ENCODE measurements around the gene CAMTA1.
A peak's percentile ranks its signal among the peaks of the same experiment; 100 is the strongest.

The CAMTA1 gene

GRCh38 chr1:7333094-7333493 is 547.8 kb downstream of the CAMTA1 start (continued):
- no peak for TF ChIP-seq ZNF18 (tag by site-specific recombination; IDR thresholded peaks at IDR 0.05)

GRCh38 chr1:7333620-7334019 is 548.4 kb downstream of the CAMTA1 start:
- Histone ChIP-seq H3K36me3 (ENCODE audit: control insufficient read depth in 2 of 2, insufficient read depth in 1 of 2, low read length in 2 of 2) (no peaks in the 10 kb centered on the region), H3K4me3 (ENCODE audit: low read depth, low read length) (no peak overlapping the region), H3K27ac (ENCODE audit: extremely low read depth, low read depth, low read length) (no peak overlapping the region), H3K4me1 (ENCODE audit: control insufficient read depth, insufficient read depth, low read length) (peaks cover 5% of the 10 kb centered on the region; the same call in 1 of the 2 replicates), H3K9me3 (ENCODE audit: control insufficient read depth, insufficient read depth, low read depth, low read length) (no peaks in the 10 kb centered on the region)
- no peak for TF ChIP-seq ZNF747 (tag by site-specific recombination; IDR thresholded peaks at IDR 0.05)
- TF ChIP-seq HOXA7 (CRISPR knock-in tag; IDR thresholded peaks at IDR 0.05; ENCODE audit: borderline replicate concordance) = no peak
- no peak for TF ChIP-seq ZBTB11 (tag by site-specific recombination; conservative IDR thresholded peaks at IDR 0.05; ENCODE audit: low read depth)
- ChIA-PET POLR2A (no interaction called here), CTCF (no interaction called here)

GRCh38 chr1:7334475-7335035 is 549.3 kb downstream of the CAMTA1 start:
- Histone ChIP-seq H3K36me3 (ENCODE audit: control insufficient read depth in 2 of 2, insufficient read depth in 1 of 2, low read length in 2 of 2) (no peaks in the 10 kb centered on the region), H3K4me1 (ENCODE audit: control insufficient read depth, insufficient read depth, low read length) (peaks cover 5% of the 10 kb centered on the region; the same call in 1 of the 2 replicates), H3K9me3 (ENCODE audit: control insufficient read depth, insufficient read depth, low read depth, low read length) (no peaks in the 10 kb centered on the region), H3K27ac (ENCODE audit: extremely low read depth, low read depth, low read length) (peak overlapping the region; percentile 33; the same call in 1 of the 2 replicates), H3K4me3 (ENCODE audit: low read depth, low read length) (no peak overlapping the region)
- CTCF ChIA-PET = interaction anchor here (0.7 to 1.4 kb wide), 4 partner anchors 33 to 418 kb away, joined by 3 to 5 read pairs (median 4); no protein-coding TSS in a partner anchor
- POLR2A ChIA-PET = interaction anchor here (0.6 kb wide), 1 partner anchor 134 kb away, joined by 4 read pairs; no protein-coding TSS in a partner anchor
- TF ChIP-seq ZNF341 (tag by site-specific recombination; IDR thresholded peaks at IDR 0.05; ENCODE audit: low read depth) = peak; percentile 37; the same call in 1 of the 2 replicates
- peak; percentile 76; the same call in 1 of the 2 replicates for TF ChIP-seq ZNF24 (tag by site-specific recombination; IDR thresholded peaks at IDR 0.05)
- peak; percentile 33; the same call in 1 of the 2 replicates for TF ChIP-seq ZNF335 (tag by site-specific recombination; conservative IDR thresholded peaks at IDR 0.05)
- no peak for TF ChIP-seq ZNF707 (tag by site-specific recombination; IDR thresholded peaks at IDR 0.05)
- no peak for TF ChIP-seq HOXA7 (CRISPR knock-in tag; IDR thresholded peaks at IDR 0.05; ENCODE audit: borderline replicate concordance)
- peak; percentile 54; the same call in 1 of the 2 replicates for TF ChIP-seq OSR2 (tag by site-specific recombination; IDR thresholded peaks at IDR 0.05)
- TF ChIP-seq ZNF561 (tag by site-specific recombination; IDR thresholded peaks at IDR 0.05; ENCODE audit: borderline replicate concordance) = peak; percentile 58; the same call in 1 of the 2 replicates
- TF ChIP-seq ZBTB44 (tag by site-specific recombination; IDR thresholded peaks at IDR 0.05) = peak; percentile 75
- TF ChIP-seq ZNF518A (tag by site-specific recombination; conservative IDR thresholded peaks at IDR 0.05; ENCODE audit: low read depth) = 0 out of 2 replicates have a peak, but pooled peaks have one; percentile 30
- TF ChIP-seq ZFP69B (tag by site-specific recombination; IDR thresholded peaks at IDR 0.05) = no peak
- TF ChIP-seq ZNF629 (tag by site-specific recombination; IDR thresholded peaks at IDR 0.05) = peak; percentile 75
- TF ChIP-seq ZBTB20 (tag by site-specific recombination; IDR thresholded peaks at IDR 0.05) = peak; percentile 63
- TF ChIP-seq ZSCAN5A (tag by site-specific recombination; IDR thresholded peaks at IDR 0.05) = no peak
- TF ChIP-seq SP7 (tag by site-specific recombination; IDR thresholded peaks at IDR 0.05) = peak; percentile 63
- no peak for TF ChIP-seq ZNF16 (tag by site-specific recombination; IDR thresholded peaks at IDR 0.05; ENCODE audit: low read depth)
- TF ChIP-seq TRIM28 (IDR thresholded peaks at IDR 0.05; ENCODE audit: borderline replicate concordance, low read length) = peak; percentile 71; the same call in 1 of the 2 replicates

All from HEK293 (cell line).